Upper lobe of left lung (tissue), 6 donors: ENCODE results near the gene ANP32A. TPM values are rescaled to one million over a fixed set of nuclear protein-coding genes. Genes with fewer than 3 reads are reported as not detected.

ENCODE experiments used
- ATAC-seq, 2 donors: fragments of 200-7000 bp; cut with Tn5 transposase; one replicate each; pipeline ENCODE4 v1.9.1; 2022; ENCODE audit warnings: mild to moderate bottlenecking in 2 of 2, moderate library complexity in 2 of 2; ENCODE audit not compliant: low FRiP score in 2 of 2
- DNase-seq, 2 donors: peaks; one replicate each; pipeline ENCODE4 v3.0.0-alpha.2; 2019 to 2020
- H3K27ac ChIP-seq, 4 donors: fragments of 200-600 bp; sonication (generic); one replicate each; pipeline ENCODE4 v1.5.1; 2016 to 2019
- H3K27me3 ChIP-seq, 4 donors: fragments of 200-600 bp; sonication (generic); one replicate each; pipeline ENCODE4 v1.5.1; 2017 to 2019
- H3K36me3 ChIP-seq, 4 donors: fragments of 200-600 bp; sonication (generic); one replicate each; pipeline ENCODE4 v1.5.1; 2016 to 2019
- H3K4me1 ChIP-seq, 4 donors: fragments of 200-600 bp; sonication (generic); one replicate each; pipeline ENCODE4 v1.5.1; 2018 to 2019
- H3K4me3 ChIP-seq, 4 donors: fragments of 200-600 bp; sonication (generic); one replicate each; pipeline ENCODE4 v1.5.1; 2017 to 2019; ENCODE audit warnings: mild to moderate bottlenecking in 2 of 4, moderate library complexity in 1 of 4
- H3K9me3 ChIP-seq, 4 donors: fragments of 200-600 bp; sonication (generic); one replicate each; pipeline ENCODE4 v1.5.1; 2018 to 2019
- EP300 ChIP-seq, 4 donors: sonication (generic); formaldehyde crosslinking; IDR thresholded peaks; one replicate each; pipeline ENCODE4 v1.5.1; 2017; ENCODE audit warnings: antibody characterized with exemption in 4 of 4, control low read depth in 2 of 4
- POLR2A ChIP-seq, 4 donors: fragments of 450-650 bp; IDR thresholded peaks; one replicate each; pipeline ENCODE4 v1.5.1; 2016 to 2017; ENCODE audit warnings: antibody characterized with exemption in 4 of 4, mild to moderate bottlenecking in 2 of 4
- POLR2AphosphoS5 ChIP-seq, 2 donors: sonication (generic); formaldehyde crosslinking; IDR thresholded peaks; one replicate each; pipeline ENCODE4 v1.5.1; 2017; ENCODE audit warnings: antibody characterized with exemption in 2 of 2
- WGBS, 2 donors: methylation state at CpG; one replicate each; pipeline ENCODE4 v1.1.5; 2017 to 2018; 5-methylcytosine and 5-hydroxymethylcytosine counted together
- total RNA-seq, 6 donors: library from RNA; depleted of rRNA in 4 of 6; stranded (reverse); fragments of >200 nt in 4 of 6; gene quantifications; one replicate each; pipeline versions ENCODE4 v1.1.0 to v1.2.1, GENCODE V29; 2016 to 2021
- TF ChIP-seq, protein P1 (sequence below), 6 experiments: fragments of 450-650 bp in 4 of 6; fragments of 200-600 bp in 2 of 6; sonication (generic) in 2 of 6; IDR thresholded peaks; one replicate each; pipeline ENCODE4 v1.5.1; 2016 to 2019; ENCODE audit warnings: antibody characterized with exemption in 6 of 6
- donor health status: DM: no; HTN: no; CAD: no; lungs with moderate emphysema.
- donor health status: DM: no; HTN: yes; CAD: no; lungs with severe emphysema.

The ANP32A gene
- total RNA-seq, 6 donors from 2014 or later = 62.9 to 110 (median 81.5) TPM

DNA sequence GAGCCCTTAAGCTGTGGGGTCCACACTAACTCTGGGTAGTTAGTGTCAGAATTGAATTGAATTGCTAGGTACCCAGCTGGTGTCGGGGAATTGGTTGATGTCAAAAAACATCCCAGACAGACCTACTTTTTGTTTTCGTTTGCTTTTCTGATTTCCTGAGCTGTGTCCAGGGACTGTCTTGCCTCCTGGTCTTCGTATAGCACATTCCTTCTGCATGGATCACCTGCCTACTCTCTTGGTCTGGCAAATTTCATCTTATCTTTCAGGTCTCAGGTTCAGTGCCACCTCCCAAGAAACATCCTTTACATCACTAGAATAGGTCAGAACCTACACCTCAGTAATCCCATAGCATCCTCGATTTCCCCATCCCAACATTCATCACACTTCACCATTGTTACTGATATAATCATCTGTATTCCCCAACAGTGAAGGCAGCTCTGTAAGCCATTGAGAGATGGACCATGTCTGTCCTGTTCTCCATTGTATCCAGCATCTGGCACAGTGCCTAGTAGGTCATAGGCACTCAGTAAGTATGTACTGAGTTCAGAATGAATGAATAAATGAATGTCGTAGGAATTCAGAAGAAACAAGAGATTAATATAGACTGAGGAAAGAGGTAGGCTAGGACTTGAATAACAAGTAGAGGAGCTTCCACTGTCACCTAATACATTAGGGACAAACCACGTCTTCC, 81.2 kb downstream of the ANP32A start:
- WGBS, 2 donors = 76 to 81% methylated on average over 6 of the region's 6 CpGs
- Histone ChIP-seq H3K4me1 (no peaks in the 10 kb centered on the region), H3K27me3 (no peaks in the 10 kb centered on the region), H3K36me3 (no peaks in the 10 kb centered on the region), H3K9me3 (no peaks in the 10 kb centered on the region), H3K27ac (no peak overlapping the region), H3K4me3 (no peak overlapping the region)
- DNase-seq (no peak), ATAC-seq (no peak)
- TF ChIP-seq POLR2AphosphoS5 (IDR thresholded peaks at IDR 0.05) (no peak), EP300 (IDR thresholded peaks at IDR 0.05) (no peak), POLR2A (IDR thresholded peaks at IDR 0.05) (no peak)
- TF ChIP-seq, protein P1, sequence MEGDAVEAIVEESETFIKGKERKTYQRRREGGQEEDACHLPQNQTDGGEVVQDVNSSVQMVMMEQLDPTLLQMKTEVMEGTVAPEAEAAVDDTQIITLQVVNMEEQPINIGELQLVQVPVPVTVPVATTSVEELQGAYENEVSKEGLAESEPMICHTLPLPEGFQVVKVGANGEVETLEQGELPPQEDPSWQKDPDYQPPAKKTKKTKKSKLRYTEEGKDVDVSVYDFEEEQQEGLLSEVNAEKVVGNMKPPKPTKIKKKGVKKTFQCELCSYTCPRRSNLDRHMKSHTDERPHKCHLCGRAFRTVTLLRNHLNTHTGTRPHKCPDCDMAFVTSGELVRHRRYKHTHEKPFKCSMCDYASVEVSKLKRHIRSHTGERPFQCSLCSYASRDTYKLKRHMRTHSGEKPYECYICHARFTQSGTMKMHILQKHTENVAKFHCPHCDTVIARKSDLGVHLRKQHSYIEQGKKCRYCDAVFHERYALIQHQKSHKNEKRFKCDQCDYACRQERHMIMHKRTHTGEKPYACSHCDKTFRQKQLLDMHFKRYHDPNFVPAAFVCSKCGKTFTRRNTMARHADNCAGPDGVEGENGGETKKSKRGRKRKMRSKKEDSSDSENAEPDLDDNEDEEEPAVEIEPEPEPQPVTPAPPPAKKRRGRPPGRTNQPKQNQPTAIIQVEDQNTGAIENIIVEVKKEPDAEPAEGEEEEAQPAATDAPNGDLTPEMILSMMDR (IDR thresholded peaks at IDR 0.05) = no peak

DNA sequence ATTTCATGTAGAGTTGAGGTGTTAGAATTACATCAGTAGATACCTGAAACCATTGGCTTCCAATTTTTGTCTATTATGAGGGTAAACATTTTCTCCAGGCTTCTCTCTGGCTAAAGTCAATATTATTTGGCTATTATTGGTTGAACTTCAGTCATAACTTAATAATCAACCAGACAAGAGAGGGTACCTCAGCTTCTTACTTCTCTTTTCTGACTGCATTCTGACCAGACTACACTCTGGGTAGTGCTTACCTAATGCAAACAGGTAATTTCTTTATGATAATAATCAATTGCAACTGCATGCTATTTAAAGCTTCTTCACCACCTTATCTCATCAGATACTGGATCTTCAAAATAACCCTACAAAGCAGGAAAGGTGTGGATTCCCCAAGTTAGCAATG, 85.1 kb downstream of the ANP32A start:
- Histone ChIP-seq H3K36me3 (no peaks in the 10 kb centered on the region), H3K4me1 (peaks cover 5 to 9% (median 6%) of the 10 kb centered on the region in 4 donors), H3K9me3 (no peaks in the 10 kb centered on the region), H3K27ac (no peak overlapping the region), H3K4me3 (no peak overlapping the region), H3K27me3 (no peaks in the 10 kb centered on the region)
- TF ChIP-seq, protein P1 (IDR thresholded peaks at IDR 0.05) = no peak
- no peak for TF ChIP-seq POLR2AphosphoS5 (IDR thresholded peaks at IDR 0.05)
- TF ChIP-seq POLR2A (IDR thresholded peaks at IDR 0.05) = no peak
- TF ChIP-seq EP300 (IDR thresholded peaks at IDR 0.05) = no peak
- DNase-seq = no peak
- ATAC-seq = no peak

DNA sequence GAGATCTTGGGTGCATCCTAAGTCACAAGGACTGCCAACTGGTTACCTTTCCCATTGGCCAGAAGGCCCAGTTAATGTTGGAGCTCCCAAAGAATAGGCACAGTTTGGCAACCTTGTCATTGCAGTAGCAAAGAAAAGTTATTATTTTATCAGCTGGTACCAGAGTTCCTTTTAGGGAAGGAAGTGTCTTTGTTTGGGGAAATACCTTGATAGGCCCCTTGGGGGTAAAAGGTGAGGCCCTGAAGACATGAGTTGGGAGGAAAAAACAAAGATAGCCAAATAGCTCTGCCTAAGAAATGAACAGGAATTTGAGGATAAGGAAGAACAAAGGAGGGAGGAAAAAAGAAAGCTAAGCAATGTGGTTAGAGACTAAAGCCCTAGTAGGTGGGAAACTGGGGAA, 85.8 kb downstream of the ANP32A start:
- Histone ChIP-seq H3K4me1 (peaks cover 8 to 16% (median 11%) of the 10 kb centered on the region in 4 donors), H3K4me3 (no peak overlapping the region), H3K27ac (no peak overlapping the region), H3K27me3 (no peaks in the 10 kb centered on the region), H3K9me3 (no peaks in the 10 kb centered on the region), H3K36me3 (no peaks in the 10 kb centered on the region)
- TF ChIP-seq EP300 (IDR thresholded peaks at IDR 0.05) (no peak), POLR2AphosphoS5 (IDR thresholded peaks at IDR 0.05) (no peak), POLR2A (IDR thresholded peaks at IDR 0.05) (no peak)
- TF ChIP-seq, protein P1 (IDR thresholded peaks at IDR 0.05) = no peak
- no peak for ATAC-seq
- DNase-seq = no peak

DNA sequence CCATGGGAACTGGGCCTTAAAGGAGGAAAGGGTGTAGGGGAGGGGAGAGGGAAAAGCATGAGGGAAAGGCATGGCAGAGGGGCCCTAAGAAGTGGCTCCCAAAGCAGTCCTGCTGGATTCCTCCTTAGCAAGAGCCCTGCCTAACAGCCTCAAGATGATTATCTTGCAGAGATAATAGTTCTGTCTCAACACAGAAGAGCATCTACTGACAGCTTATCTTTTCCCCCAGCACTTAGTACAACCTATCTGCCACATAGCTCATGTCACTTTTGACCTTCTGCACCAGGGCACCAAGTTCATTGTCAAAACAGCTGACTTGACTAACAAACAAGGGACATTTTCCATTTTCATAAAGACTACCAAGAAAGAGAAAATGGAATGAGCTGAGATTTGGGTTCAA, 86.3 kb downstream of the ANP32A start:
- no peaks in the 10 kb centered on the region for H3K27me3 ChIP-seq
- DNase-seq (no peak), ATAC-seq (no peak)
- H3K36me3 ChIP-seq = no peaks in the 10 kb centered on the region
- TF ChIP-seq EP300 (IDR thresholded peaks at IDR 0.05) (no peak), POLR2AphosphoS5 (IDR thresholded peaks at IDR 0.05) (no peak), POLR2A (IDR thresholded peaks at IDR 0.05) (no peak)
- TF ChIP-seq, protein P1 (IDR thresholded peaks at IDR 0.05) = no peak
- H3K4me3 ChIP-seq = no peak overlapping the region
- H3K27ac ChIP-seq = no peak overlapping the region
- no peaks in the 10 kb centered on the region for H3K9me3 ChIP-seq
- peaks cover 8 to 20% (median 11%) of the 10 kb centered on the region in 4 donors for H3K4me1 ChIP-seq

DNA sequence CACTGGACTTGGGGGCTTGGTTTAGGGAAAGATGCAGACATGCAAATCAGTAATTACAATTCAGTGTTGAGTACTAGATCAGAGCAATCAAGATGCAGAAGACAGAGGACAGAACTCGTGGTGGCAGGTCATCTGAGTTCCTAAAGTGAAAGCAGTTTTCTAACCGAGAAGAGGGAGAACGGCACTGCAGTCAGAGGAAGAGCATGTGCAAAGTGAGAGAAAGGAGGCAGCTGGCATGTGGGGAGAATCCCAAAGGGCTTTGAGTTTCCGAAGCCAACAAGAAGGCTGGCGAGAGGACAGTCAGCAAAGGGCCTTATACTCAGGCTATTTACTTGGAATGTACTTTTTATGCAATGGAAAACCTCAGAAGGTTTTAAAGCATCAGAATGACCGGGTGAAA, 87.0 kb downstream of the ANP32A start:
- no peak for DNase-seq
- Histone ChIP-seq H3K27me3 (no peaks in the 10 kb centered on the region), H3K4me3 (no peak overlapping the region), H3K36me3 (no peaks in the 10 kb centered on the region), H3K4me1 (peaks cover 8 to 20% (median 11%) of the 10 kb centered on the region in 4 donors), H3K9me3 (no peaks in the 10 kb centered on the region), H3K27ac (no peak overlapping the region)
- no peak for ATAC-seq
- 30 to 31% methylated on average over 6 of the region's 6 CpGs for WGBS, 2 donors
- no peak for TF ChIP-seq POLR2AphosphoS5 (IDR thresholded peaks at IDR 0.05)
- no peak for TF ChIP-seq POLR2A (IDR thresholded peaks at IDR 0.05)
- TF ChIP-seq EP300 (IDR thresholded peaks at IDR 0.05) = no peak
- TF ChIP-seq, protein P1 (IDR thresholded peaks at IDR 0.05) = no peak
